Endothelial cell of umbilical vein (primary cell): ENCODE measurements around the gene IQCH. TPM values are rescaled to one million over a fixed set of nuclear protein-coding genes. Genes with fewer than 3 reads are reported as not detected.

Experiments used
- BruUV-seq: library from RNA; stranded (reverse); fragments of 400-500 nt; replicated peaks from 2 replicates; lab custom pipeline; 2021; lab: Mats Ljungman, UMichigan
- CTCF ChIA-PET: fragments of 300-600, 350-600 bp; sonication (Branson Sonifier 250); formaldehyde crosslinking; loops from one replicate; lab custom pipeline; 2021; ENCODE audit warnings: antibody characterized with exemption, inconsistent platforms; lab: Charles Lee
- POLR2A ChIA-PET: fragments of 300-600, 350-600 bp; sonication (Branson Sonifier 250); formaldehyde crosslinking; loops from one replicate; lab custom pipeline; 2021; ENCODE audit warnings: antibody characterized with exemption, inconsistent platforms; lab: Charles Lee
- DNase-seq: peaks from one replicate; pipeline ENCODE4 v3.0.0-alpha.2; 2011; ENCODE audit warnings: low read depth, low spot score
- FAIRE-seq: peaks from 2 replicates; lab custom pipeline; 2011; peaks lifted over from hg19 to GRCh38; lab: Jason Lieb, UNC
- H2AFZ ChIP-seq: 2 replicates; pipeline ENCODE4 v1.6.0; 2012; ENCODE audit warnings: low read depth, low read length, control low read depth, inconsistent platforms
- H3K27ac ChIP-seq: 2 replicates; pipeline ENCODE4 v1.5.1; 2011; ENCODE audit warnings: low read depth, mild to moderate bottlenecking, control low read depth, low read length, moderate library complexity; ENCODE audit not compliant: insufficient read depth
- H3K27me3 ChIP-seq, 2 experiments: 2 replicates each; pipeline versions ENCODE4 v1.6.0 to v1.6.1; 2011; ENCODE audit warnings: low read length in 2 of 2, mixed read lengths in 1 of 2; ENCODE audit not compliant: control insufficient read depth in 2 of 2, insufficient read depth in 2 of 2
- H3K36me3 ChIP-seq, 2 experiments: 2 replicates in 1 of 2; 3 replicates in 1 of 2; pipeline ENCODE4 v1.5.1; 2011; ENCODE audit warnings: low read length in 2 of 2, mild to moderate bottlenecking in 1 of 2, moderate library complexity in 1 of 2; ENCODE audit not compliant: control insufficient read depth in 2 of 2, insufficient read depth in 2 of 2; ENCODE audit errors: extremely low read depth in 1 of 2
- H3K4me1 ChIP-seq: 3 replicates; pipeline ENCODE4 v1.5.1; 2011; ENCODE audit warnings: mild to moderate bottlenecking, low read length; ENCODE audit not compliant: control insufficient read depth, insufficient read depth; ENCODE audit errors: extremely low read depth
- H3K4me2 ChIP-seq: 2 replicates; pipeline ENCODE4 v1.6.1; 2011; ENCODE audit warnings: low read length, control low read depth, mixed read lengths; ENCODE audit not compliant: insufficient read depth
- H3K4me3 ChIP-seq, 3 experiments: fragments of 200-600 bp in 1 of 3; sonication (generic), shearing (Covaris generic) in 1 of 3; replicated peaks in 1 of 3; 2 replicates each; pipeline ENCODE4 v1.5.1; 2011 to 2016; ENCODE audit warnings: control low read depth in 3 of 3, low read length in 3 of 3, mild to moderate bottlenecking in 2 of 3, inconsistent platforms in 1 of 3, low read depth in 1 of 3, moderate library complexity in 1 of 3; ENCODE audit not compliant: insufficient read depth in 1 of 3
- H3K79me2 ChIP-seq: 2 replicates; pipeline ENCODE4 v1.6.0; 2012; ENCODE audit warnings: low read length, inconsistent platforms; ENCODE audit not compliant: control insufficient read depth, insufficient read depth
- H3K9ac ChIP-seq: replicated peaks from 2 replicates; pipeline ENCODE3; 2011; ENCODE audit warnings: low read length, control low read depth; ENCODE audit not compliant: insufficient read depth; ENCODE audit errors: extremely low read depth
- H3K9me1 ChIP-seq: replicated peaks from 3 replicates; pipeline ENCODE4 v1.6.0; 2011; ENCODE audit warnings: mild to moderate bottlenecking, low read length; ENCODE audit not compliant: control insufficient read depth, insufficient read depth; ENCODE audit errors: extremely low read depth
- H3K9me3 ChIP-seq: replicated peaks from 2 replicates; pipeline ENCODE4 v1.5.1; 2012; ENCODE audit warnings: low read length, inconsistent platforms; ENCODE audit not compliant: control insufficient read depth, insufficient read depth
- H4K20me1 ChIP-seq: replicated peaks from 2 replicates; pipeline ENCODE3; 2011; ENCODE audit warnings: mild to moderate bottlenecking, low read length; ENCODE audit not compliant: control insufficient read depth, insufficient read depth; ENCODE audit errors: extremely low read depth
- CTCF ChIP-seq, 2 donors: IDR thresholded peaks; 1 replicate in 1 of 2; 2 replicates in 1 of 2; pipeline ENCODE4 v1.5.1; 2011; ENCODE audit warnings: low read length in 2 of 2, mild to moderate bottlenecking in 2 of 2, moderate library complexity in 2 of 2, control low read depth in 1 of 2, inconsistent platforms in 1 of 2, low read depth in 1 of 2; ENCODE audit not compliant: insufficient read depth in 1 of 2; ENCODE audit errors: extremely low read depth in 1 of 2
- EZH2 ChIP-seq: IDR thresholded peaks from 2 replicates; pipeline ENCODE4 v1.6.1; 2012; ENCODE audit warnings: borderline replicate concordance, low read depth, mild to moderate bottlenecking, moderate library complexity, low read length, inconsistent platforms; ENCODE audit not compliant: severe bottlenecking
- FOS ChIP-seq: IDR thresholded peaks from 2 replicates; pipeline ENCODE4 v1.6.1; 2011; ENCODE audit warnings: mild to moderate bottlenecking, low read length, moderate library complexity, borderline replicate concordance; ENCODE audit not compliant: insufficient read depth
- GATA2 ChIP-seq: IDR thresholded peaks from 2 replicates; pipeline ENCODE4 v1.7.0; 2011; ENCODE audit warnings: low read depth, mild to moderate bottlenecking, moderate library complexity, mixed read lengths, low read length; ENCODE audit not compliant: insufficient read length, insufficient read depth
- JUN ChIP-seq: IDR thresholded peaks from 2 replicates; pipeline ENCODE4 v1.6.1; 2011; ENCODE audit warnings: borderline replicate concordance, low read depth; ENCODE audit not compliant: insufficient read length, insufficient read depth
- MAX ChIP-seq: IDR thresholded peaks from 2 replicates; pipeline ENCODE4 v1.6.1; 2011; ENCODE audit not compliant: insufficient read depth, insufficient read length
- MYC ChIP-seq: IDR thresholded peaks from one replicate; pipeline ENCODE4 v1.6.1; 2011; ENCODE audit warnings: mild to moderate bottlenecking, low read depth, low read length
- POLR2A ChIP-seq: IDR thresholded peaks from 2 replicates; pipeline ENCODE4 v1.6.1; 2012; ENCODE audit warnings: low read depth, mild to moderate bottlenecking, control low read depth, low read length
- POLR2AphosphoS5 ChIP-seq: IDR thresholded peaks from 2 replicates; pipeline ENCODE4 v1.6.1; 2012; ENCODE audit warnings: low read depth, mild to moderate bottlenecking, control low read depth, low read length, moderate library complexity; ENCODE audit not compliant: insufficient read depth
- dilution Hi-C: fragments of 300-500 bp; cut with MboI; formaldehyde crosslinking; loops from one replicate; pipeline ENCODE4 v1.15.0; 2019; ENCODE audit warnings: low sequenced_read_pairs; ENCODE audit not compliant: extremely low pct_ligation_motif_present
- intact Hi-C: fragments of 100-400 bp; cut with micrococcal nuclease; formaldehyde crosslinking; loops from one replicate; pipeline ENCODE4 v1.10.0; 2022
- polyA plus RNA-seq, 4 experiments: library from polyadenylated mRNA; depleted of rRNA in 3 of 4; stranded (reverse) in 3 of 4; unstranded in 1 of 4; fragments of >200 nt; gene quantifications; 2 replicates each; pipeline versions ENCODE4 v1.2.1 to v1.2.3, GENCODE V29; 2011 to 2012; ENCODE audit warnings: missing spikeins in 1 of 4
- total RNA-seq: library from RNA; stranded (reverse); gene quantifications from 2 replicates; pipeline ENCODE4 v1.2.3, GENCODE V29; 2021

The IQCH gene
- total and polyA plus RNA-seq, 2 donors (not counting 3 experiments of a cell fraction or from before 2014, with no cell fraction given), result 0.29 to 0.51 TPM

- H3K4me3 ChIP-seq, result no peak overlapping the region
Measured at GRCh38 chr15:67463488-67463887, 208.9 kb downstream of the IQCH start.

More at GRCh38 chr15:67463488-67463887, 208.9 kb downstream of the IQCH start:
- no peak for FAIRE-seq
- Histone ChIP-seq H3K27ac (no peak overlapping the region), H3K4me1 (no peaks in the 10 kb centered on the region), H3K36me3 (no peaks in the 10 kb centered on the region), H2AFZ (no peak overlapping the region), H4K20me1 (no peaks in the 10 kb centered on the region), H3K9me1 (no peaks in the 10 kb centered on the region), H3K9ac (no peak overlapping the region), H3K4me2 (no peak overlapping the region), H3K79me2 (no peaks in the 10 kb centered on the region), H3K27me3 (peaks cover 0 to 3% of the 10 kb centered on the region in 2 experiments), H3K9me3 (no peaks in the 10 kb centered on the region)
- intact Hi-C loops (no loop called here), dilution Hi-C loops (no loop called here)
- no TSS peak for BruUV-seq
- TF ChIP-seq POLR2AphosphoS5, result no peak
- no peak for TF ChIP-seq FOS
- TF ChIP-seq EZH2, result no peak
- no peak for TF ChIP-seq GATA2
- TF ChIP-seq JUN, result no peak
- no peak for TF ChIP-seq MYC
- TF ChIP-seq POLR2A, result no peak
- no peak for TF ChIP-seq CTCF (IDR thresholded peaks at IDR 0.05; ENCODE audit: extremely low read depth in 1 of 2, insufficient read depth in 1 of 2, low read depth in 1 of 2, low read length in 2 of 2)
- no peak for TF ChIP-seq MAX
- CTCF ChIA-PET, result interaction anchor here (1.0 kb wide), 1 partner anchor 372 kb away, joined by 3 read pairs; no protein-coding TSS in a partner anchor
- POLR2A ChIA-PET, result no interaction called here
- DNase-seq, result no peak
